MM.1S (cell line): ENCODE results near the gene SDC3.

ENCODE experiments used
- DNase-seq: peaks from one replicate; pipeline ENCODE4 v3.0.0-alpha.2; 2015
- H2AFZ ChIP-seq: fragments of 300-600 bp; sonication (generic); 2 replicates; pipeline ENCODE4 v1.6.0; 2016; ENCODE audit warnings: antibody characterized with exemption, low read length
- H3F3A ChIP-seq: fragments of 300-600 bp; sonication (generic); 2 replicates; pipeline ENCODE4 v1.6.1; 2016; ENCODE audit warnings: mild to moderate bottlenecking, antibody characterized with exemption, low read length, moderate library complexity, mixed read lengths; ENCODE audit not compliant: insufficient read depth
- H3K27ac ChIP-seq: fragments of 300-600 bp; sonication (generic); 2 replicates; pipeline ENCODE4 v1.5.1; 2016; ENCODE audit warnings: mild to moderate bottlenecking, low read length
- H3K27me3 ChIP-seq: fragments of 300-600 bp; sonication (generic); replicated peaks from 2 replicates; pipeline ENCODE4 v1.6.0; 2016; ENCODE audit warnings: low read length; ENCODE audit not compliant: insufficient read depth
- H3K36me3 ChIP-seq: fragments of 300-600 bp; sonication (generic); replicated peaks from 2 replicates; pipeline ENCODE4 v1.6.1; 2016; ENCODE audit warnings: mild to moderate bottlenecking, low read length, mixed read lengths; ENCODE audit not compliant: insufficient read depth
- H3K4me1 ChIP-seq: fragments of 300-600 bp; sonication (generic); 2 replicates; pipeline ENCODE4 v1.6.1; 2016; ENCODE audit warnings: low read length, mixed read lengths
- H3K4me2 ChIP-seq: fragments of 300-600 bp; sonication (generic); 2 replicates; pipeline ENCODE4 v1.6.0; 2016; ENCODE audit warnings: low read depth, low read length
- H3K4me3 ChIP-seq: fragments of 300-600 bp; sonication (generic); 2 replicates; pipeline ENCODE4 v1.5.1; 2016; ENCODE audit warnings: low read length, mixed read lengths
- H3K79me2 ChIP-seq: fragments of 300-600 bp; sonication (generic); 2 replicates; pipeline ENCODE4 v1.6.1; 2016; ENCODE audit warnings: mixed run types, low read length, mixed read lengths
- H3K9ac ChIP-seq: fragments of 300-600 bp; sonication (generic); 2 replicates; pipeline ENCODE4 v1.6.1; 2016; ENCODE audit warnings: low read length, mixed read lengths
- H3K9me2 ChIP-seq: fragments of 300-600 bp; sonication (generic); replicated peaks from 2 replicates; pipeline ENCODE4 v1.6.1; 2016; ENCODE audit warnings: mild to moderate bottlenecking, low read length, mixed read lengths; ENCODE audit not compliant: insufficient read depth
- H3K9me3 ChIP-seq: fragments of 300-600 bp; sonication (generic); replicated peaks from 2 replicates; pipeline ENCODE4 v1.6.1; 2016; ENCODE audit warnings: mild to moderate bottlenecking, low read length, mixed read lengths; ENCODE audit not compliant: insufficient read depth
- H4K20me1 ChIP-seq: fragments of 300-600 bp; sonication (generic); 2 replicates; pipeline ENCODE4 v1.6.1; 2016; ENCODE audit warnings: mild to moderate bottlenecking, low read length, moderate library complexity, mixed read lengths; ENCODE audit not compliant: insufficient read depth
- CTCF ChIP-seq: fragments of 300-600 bp; sonication (generic); IDR thresholded peaks from 2 replicates; pipeline ENCODE4 v1.5.1; 2016; ENCODE audit warnings: antibody characterized with exemption, low read length, mixed read lengths
- EZH2 ChIP-seq: fragments of 300-600 bp; sonication (generic); optimal IDR thresholded peaks from 2 replicates; pipeline ENCODE3; 2017; ENCODE audit warnings: low read depth, mild to moderate bottlenecking, antibody characterized with exemption, low read length, mixed read lengths
- EZH2phosphoT487 ChIP-seq: fragments of 300-600 bp; sonication (generic); IDR thresholded peaks from 2 replicates; pipeline ENCODE4 v1.6.1; 2018; ENCODE audit warnings: antibody characterized with exemption, low read length

SDC3 gene

GRCh38 chr1:30900486-30900885 is 8.1 kb downstream of the SDC3 start:
- Histone ChIP-seq H4K20me1 (no peaks in the 10 kb centered on the region), H3K27ac (no peak overlapping the region), H3K36me3 (no peaks in the 10 kb centered on the region), H3K4me3 (no peak overlapping the region), H3F3A (no peaks in the 10 kb centered on the region), H3K4me1 (no peaks in the 10 kb centered on the region), H2AFZ (no peak overlapping the region), H3K9ac (no peak overlapping the region), H3K9me2 (no peaks in the 10 kb centered on the region), H3K79me2 (no peaks in the 10 kb centered on the region), H3K4me2 (no peak overlapping the region), H3K27me3 (peaks cover 21% of the 10 kb centered on the region), H3K9me3 (no peaks in the 10 kb centered on the region)
- TF ChIP-seq EZH2 (no peak), CTCF (no peak), EZH2phosphoT487 (no peak)
- DNase-seq: no peak

- H3K9me3 ChIP-seq: no peaks in the 10 kb centered on the region
Observed at GRCh38 chr1:30899577-30900389, 8.8 kb downstream of the SDC3 start.

GRCh38 chr1:30898031-30898815 is 10.3 kb downstream of the SDC3 start:
- H3K9me3 ChIP-seq: no peaks in the 10 kb centered on the region
- no peak overlapping the region for H3K9ac ChIP-seq
- TF ChIP-seq CTCF: no peak
- TF ChIP-seq EZH2: no peak
- no peak for TF ChIP-seq EZH2phosphoT487
- no peak for DNase-seq
- H3K36me3 ChIP-seq: no peaks in the 10 kb centered on the region
- no peaks in the 10 kb centered on the region for H3F3A ChIP-seq
- H3K27me3 ChIP-seq: peaks cover 27% of the 10 kb centered on the region; the same call in 1 of the 2 replicates
- H3K4me3 ChIP-seq: no peak overlapping the region
- no peak overlapping the region for H3K27ac ChIP-seq
- H2AFZ ChIP-seq: no peak overlapping the region
- no peaks in the 10 kb centered on the region for H3K4me1 ChIP-seq
- H3K4me2 ChIP-seq: no peak overlapping the region
- no peaks in the 10 kb centered on the region for H3K79me2 ChIP-seq
- H3K9me2 ChIP-seq: no peaks in the 10 kb centered on the region
- H4K20me1 ChIP-seq: no peaks in the 10 kb centered on the region

More at GRCh38 chr1:30899577-30900389, 8.8 kb downstream of the SDC3 start:
- Histone ChIP-seq H3K9me2 (no peaks in the 10 kb centered on the region), H3K4me2 (no peak overlapping the region), H3K79me2 (no peaks in the 10 kb centered on the region), H3F3A (no peaks in the 10 kb centered on the region), H2AFZ (no peak overlapping the region), H3K36me3 (no peaks in the 10 kb centered on the region), H4K20me1 (no peaks in the 10 kb centered on the region), H3K27me3 (peaks cover 27% of the 10 kb centered on the region), H3K27ac (no peak overlapping the region), H3K4me1 (no peaks in the 10 kb centered on the region), H3K9ac (no peak overlapping the region), H3K4me3 (no peak overlapping the region)
- TF ChIP-seq EZH2phosphoT487 (no peak), CTCF (no peak), EZH2 (no peak)
- DNase-seq: no peak
